K562 (cell line): Measurements from ENCODE around the gene PTPN18. TPM values are rescaled to one million over a fixed set of nuclear protein-coding genes. Genes with fewer than 3 reads are reported as not detected.
A peak's percentile ranks its signal among the peaks of the same experiment; 100 is the strongest.

ENCODE experiments used
- ADNP ChIP-seq: fragments of 200-800 bp; sonication (Bioruptor generic); IDR thresholded peaks from 2 replicates; pipeline ENCODE4 v1.6.1; 2016; ENCODE audit warnings: missing genetic modification characterization, missing compliant biosample characterization
- CHD4 ChIP-seq: fragments of 200-600 bp; sonication (generic); IDR thresholded peaks from 3 replicates; pipeline ENCODE4 v1.6.1; 2012; ENCODE audit warnings: low read depth, mild to moderate bottlenecking, mixed read lengths, low read length, inconsistent platforms; ENCODE audit not compliant: insufficient read depth, insufficient replicate concordance, poor library complexity, severe bottlenecking
- NR2C2 ChIP-seq, 2 experiments: fragments of 200-800 bp in 1 of 2; sonication (Bioruptor generic) in 1 of 2; sonication (generic) in 1 of 2; formaldehyde crosslinking in 1 of 2; IDR thresholded peaks; 2 replicates each; pipeline versions ENCODE4 v1.6.1 to v1.8.0; 2016 to 2022; ENCODE audit warnings: mild to moderate bottlenecking in 1 of 2, missing compliant biosample characterization in 1 of 2, missing genetic modification characterization in 1 of 2, missing genetic modification reagents in 1 of 2
- NRF1 ChIP-seq, 2 experiments: fragments of 450-650 bp; IDR thresholded peaks in 1 of 2; conservative IDR thresholded peaks in 1 of 2; 2 replicates each; pipeline ENCODE4 v1.6.1; 2014; ENCODE audit warnings: mild to moderate bottlenecking in 2 of 2
- SMARCB1 ChIP-seq: IDR thresholded peaks from 2 replicates; pipeline ENCODE4 v1.6.1; 2011; ENCODE audit warnings: improper control_type of control experiment, low read depth; ENCODE audit not compliant: insufficient read length
- ZKSCAN3 ChIP-seq: fragments of 250-450 bp; sonication (Bioruptor Pico); IDR thresholded peaks from 2 replicates; pipeline ENCODE4 v1.4.0; 2020
- polyA plus RNA-seq, 8 experiments: library from polyadenylated mRNA; depleted of rRNA in 4 of 8; stranded (reverse) in 5 of 8; unstranded in 3 of 8; fragments of >200 nt; fragmentation: Nextera tagmentation in 2 of 8; fragmentation: Illumina TruSeq in 1 of 8; extraction: Ambion mirVana in 2 of 8; extraction: Trizol in 1 of 8; gene quantifications; 2 replicates each; pipeline versions ENCODE4 v1.2.1 to v1.2.3, GENCODE V29; 2011 to 2014; ENCODE audit warnings: inconsistent platforms in 1 of 8, missing spikeins in 1 of 8
- total RNA-seq, 7 experiments: library from RNA; depleted of rRNA in 6 of 7; stranded (reverse); fragments of >200 nt in 6 of 7; fragmentation: Illumina TruSeq in 2 of 7; extraction: Trizol in 2 of 7; gene quantifications; 2 replicates each; pipeline versions ENCODE4 v1.2.1 to v1.2.3, GENCODE V29; 2011 to 2021; ENCODE audit warnings: low replicate concordance in 1 of 7
- TF ChIP-seq, protein P1 (sequence below), 2 experiments: fragments of 450-650 bp; IDR thresholded peaks; 2 replicates each; pipeline ENCODE4 v1.6.1; 2016; ENCODE audit warnings: mild to moderate bottlenecking in 2 of 2, borderline replicate concordance in 1 of 2, low read depth in 1 of 2, moderate library complexity in 1 of 2
- TF ChIP-seq, protein P2 (sequence below): fragments of 250-450 bp; sonication (Bioruptor Pico); IDR thresholded peaks from 2 replicates; pipeline ENCODE4 v1.8.0; 2022; ENCODE audit warnings: inconsistent platforms, mild to moderate bottlenecking, moderate library complexity, borderline replicate concordance

The PTPN18 gene
- total and polyA plus RNA-seq, 9 of the 15 experiments (the other 6 are each of a cell fraction or from before 2014, with no cell fraction given) = 11.6 to 90.7 (median 49.6) TPM

DNA sequence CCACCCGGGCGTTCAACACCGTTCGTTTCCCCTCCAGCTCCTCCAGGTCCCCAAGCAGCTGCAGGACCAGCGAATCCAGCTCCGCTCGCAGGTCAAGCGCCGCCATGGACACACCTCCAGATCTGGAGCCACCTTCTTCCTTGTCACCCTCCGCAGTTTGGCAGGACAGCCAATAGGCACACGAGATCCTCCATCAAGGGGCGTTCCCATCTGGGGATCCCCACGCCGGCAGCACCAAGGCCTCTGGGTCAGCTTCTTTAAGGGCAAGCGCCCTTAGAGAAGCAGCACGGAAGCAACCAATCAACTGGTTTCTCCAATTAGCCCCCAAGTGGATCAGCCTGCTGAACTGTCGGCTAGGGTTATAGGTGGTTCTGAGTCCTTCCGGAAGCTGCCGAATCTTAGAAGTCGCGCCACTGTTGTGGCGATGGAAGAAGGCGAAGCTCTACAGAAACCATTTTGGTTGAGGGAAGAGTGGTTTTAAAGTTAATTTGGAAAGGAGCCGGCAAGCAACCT is 13.8 kb upstream of the PTPN18 start (continued):
- TF ChIP-seq, protein P1, sequence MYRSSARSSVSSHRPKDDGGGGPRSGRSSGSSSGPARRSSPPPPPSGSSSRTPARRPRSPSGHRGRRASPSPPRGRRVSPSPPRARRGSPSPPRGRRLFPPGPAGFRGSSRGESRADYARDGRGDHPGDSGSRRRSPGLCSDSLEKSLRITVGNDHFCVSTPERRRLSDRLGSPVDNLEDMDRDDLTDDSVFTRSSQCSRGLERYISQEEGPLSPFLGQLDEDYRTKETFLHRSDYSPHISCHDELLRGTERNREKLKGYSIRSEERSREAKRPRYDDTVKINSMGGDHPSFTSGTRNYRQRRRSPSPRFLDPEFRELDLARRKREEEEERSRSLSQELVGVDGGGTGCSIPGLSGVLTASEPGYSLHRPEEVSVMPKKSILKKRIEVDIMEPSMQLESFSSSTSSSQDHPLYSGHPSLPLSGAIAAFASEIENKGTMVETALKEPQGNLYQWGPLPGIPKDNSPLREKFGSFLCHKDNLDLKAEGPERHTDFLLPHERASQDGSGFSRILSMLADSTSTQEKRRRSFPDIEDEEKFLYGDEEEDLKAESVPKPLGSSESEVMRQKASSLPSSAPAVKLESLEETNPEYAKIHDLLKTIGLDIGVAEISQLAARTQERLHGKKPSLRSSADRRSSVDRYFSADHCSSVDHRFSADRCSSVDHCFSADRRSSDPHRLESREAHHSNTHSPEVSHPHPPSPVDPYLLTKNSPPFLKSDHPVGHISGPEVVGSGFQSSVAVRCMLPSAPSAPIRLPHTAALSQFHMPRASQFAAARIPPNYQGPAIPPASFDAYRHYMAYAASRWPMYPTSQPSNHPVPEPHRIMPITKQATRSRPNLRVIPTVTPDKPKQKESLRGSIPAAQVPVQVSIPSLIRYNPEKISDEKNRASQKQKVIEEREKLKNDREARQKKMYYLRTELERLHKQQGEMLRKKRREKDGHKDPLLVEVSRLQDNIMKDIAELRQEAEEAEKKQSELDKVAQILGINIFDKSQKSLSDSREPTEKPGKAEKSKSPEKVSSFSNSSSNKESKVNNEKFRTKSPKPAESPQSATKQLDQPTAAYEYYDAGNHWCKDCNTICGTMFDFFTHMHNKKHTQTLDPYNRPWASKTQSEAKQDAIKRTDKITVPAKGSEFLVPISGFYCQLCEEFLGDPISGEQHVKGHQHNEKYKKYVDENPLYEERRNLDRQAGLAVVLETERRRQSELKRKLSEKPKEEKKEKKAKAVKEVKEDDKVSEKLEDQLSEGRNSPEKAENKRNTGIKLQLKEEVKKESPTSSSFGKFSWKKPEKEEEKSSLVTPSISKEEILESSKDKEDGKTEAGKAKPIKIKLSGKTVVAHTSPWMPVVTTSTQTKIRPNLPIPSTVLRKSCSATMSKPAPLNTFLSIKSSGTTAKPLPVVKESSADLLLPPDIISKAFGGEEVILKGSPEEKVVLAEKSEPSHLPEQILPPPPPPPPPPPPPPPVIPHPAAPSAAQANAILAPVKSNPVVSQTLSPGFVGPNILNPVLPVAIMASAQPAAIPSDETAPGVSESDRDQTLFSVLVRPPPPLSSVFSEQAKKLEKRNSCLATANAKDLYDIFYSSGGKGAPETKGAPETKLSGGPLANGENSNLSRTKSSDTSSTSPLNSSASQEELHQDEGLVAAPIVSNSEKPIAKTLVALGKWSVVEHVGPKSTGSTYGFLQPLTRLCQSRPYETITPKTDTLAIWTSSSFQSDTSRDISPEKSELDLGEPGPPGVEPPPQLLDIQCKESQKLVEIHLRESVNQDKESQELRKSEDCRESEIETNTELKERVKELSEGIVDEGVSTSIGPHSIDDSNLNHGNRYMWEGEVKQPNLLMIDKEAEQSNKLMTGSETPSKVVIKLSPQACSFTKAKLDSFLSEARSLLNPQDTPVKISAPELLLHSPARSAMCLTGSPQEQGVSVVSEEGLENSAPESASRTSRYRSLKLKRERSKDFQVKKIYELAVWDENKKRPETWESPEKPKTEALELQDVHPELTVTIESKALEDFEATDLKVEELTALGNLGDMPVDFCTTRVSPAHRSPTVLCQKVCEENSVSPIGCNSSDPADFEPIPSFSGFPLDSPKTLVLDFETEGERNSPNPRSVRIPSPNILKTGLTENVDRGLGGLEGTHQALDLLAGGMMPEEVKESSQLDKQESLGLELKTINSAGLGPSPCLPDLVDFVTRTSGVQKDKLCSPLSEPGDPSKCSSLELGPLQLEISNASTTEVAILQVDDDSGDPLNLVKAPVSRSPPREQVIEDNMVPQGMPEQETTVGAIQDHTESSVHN (IDR thresholded peaks at IDR 0.05; ENCODE audit: borderline replicate concordance in 1 of 2, low read depth in 1 of 2) = peak in 1 of 2 experiments; percentile 25; a peak in 1 of 4 replicates
- TF ChIP-seq SMARCB1 (no peak), ADNP (no peak), NRF1 (conservative IDR thresholded peaks at IDR 0.05 in 1 of 2, IDR thresholded peaks at IDR 0.05 in 1 of 2) (peak; percentile 29 to 46; a peak in 1 of 4 replicates), ZKSCAN3 (CRISPR knock-in tag) (no peak), CHD4 (no peak), NR2C2 (CRISPR knock-in tag; IDR thresholded peaks at IDR 0.05) (no peak), NR2C2 (tag; IDR thresholded peaks at IDR 0.05) (peak; percentile 96)
- TF ChIP-seq, protein P2, sequence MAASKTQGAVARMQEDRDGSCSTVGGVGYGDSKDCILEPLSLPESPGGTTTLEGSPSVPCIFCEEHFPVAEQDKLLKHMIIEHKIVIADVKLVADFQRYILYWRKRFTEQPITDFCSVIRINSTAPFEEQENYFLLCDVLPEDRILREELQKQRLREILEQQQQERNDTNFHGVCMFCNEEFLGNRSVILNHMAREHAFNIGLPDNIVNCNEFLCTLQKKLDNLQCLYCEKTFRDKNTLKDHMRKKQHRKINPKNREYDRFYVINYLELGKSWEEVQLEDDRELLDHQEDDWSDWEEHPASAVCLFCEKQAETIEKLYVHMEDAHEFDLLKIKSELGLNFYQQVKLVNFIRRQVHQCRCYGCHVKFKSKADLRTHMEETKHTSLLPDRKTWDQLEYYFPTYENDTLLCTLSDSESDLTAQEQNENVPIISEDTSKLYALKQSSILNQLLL (CRISPR knock-in tag) = no peak
